Retinal pigment epithelial cell (primary cell): ENCODE results near the gene TBC1D1.

Experiments used
- DNase-seq: peaks from one replicate; pipeline ENCODE4 v3.0.0-alpha.2; 2010; ENCODE audit warnings: low read depth
- H3K4me3 ChIP-seq: 2 replicates; pipeline ENCODE4 v1.5.1; 2011; ENCODE audit warnings: mild to moderate bottlenecking, low read length, control low read depth, moderate library complexity
- CTCF ChIP-seq: conservative IDR thresholded peaks from 2 replicates; pipeline ENCODE4 v1.5.1; 2011; ENCODE audit warnings: low read depth, low read length, control low read depth, inconsistent platforms

Gene TBC1D1

GRCh38 chr4:37983951-37984350 is 93.1 kb downstream of the TBC1D1 start:
- DNase-seq, result no peak
- no peak overlapping the region for H3K4me3 ChIP-seq
- no peak for TF ChIP-seq CTCF

- no peak for TF ChIP-seq CTCF
- no peak overlapping the region for H3K4me3 ChIP-seq
- no peak for DNase-seq
Measured at GRCh38 chr4:37985730-37986275, 94.9 kb downstream of the TBC1D1 start.

- no peak for DNase-seq
- TF ChIP-seq CTCF, result no peak
- no peak overlapping the region for H3K4me3 ChIP-seq
Measured at GRCh38 chr4:37988670-37989069, 97.8 kb downstream of the TBC1D1 start.

- TF ChIP-seq CTCF, result no peak
- no peak overlapping the region for H3K4me3 ChIP-seq
- no peak for DNase-seq
Measured at GRCh38 chr4:37989398-37990260, 98.7 kb downstream of the TBC1D1 start.

- TF ChIP-seq CTCF, result no peak
- H3K4me3 ChIP-seq, result no peak overlapping the region
- no peak for DNase-seq
Measured at GRCh38 chr4:37990731-37991245, 99.9 kb downstream of the TBC1D1 start.

GRCh38 chr4:37991623-37992410 is 100.9 kb downstream of the TBC1D1 start:
- no peak overlapping the region for H3K4me3 ChIP-seq
- DNase-seq, result no peak
- no peak for TF ChIP-seq CTCF
